Motor neuron (in vitro differentiated cells): ENCODE results near the gene RIMS4. TPM values are rescaled to one million over a fixed set of nuclear protein-coding genes. Genes with fewer than 3 reads are reported as not detected.

ENCODE experiments used
- ATAC-seq, 8 experiments: fragments of 200-7000 bp; cut with Tn5 transposase; replicated peaks in 6 of 8; 2 replicates each; pipeline ENCODE4 v1.8.0; 2021; ENCODE audit warnings: mild to moderate bottlenecking in 8 of 8, moderate library complexity in 8 of 8
- H3K27ac ChIP-seq, 2 donors: fragments of 250-450 bp; sonication (Bioruptor Pico); 2 replicates each; pipeline ENCODE4 v1.9.0; 2021; ENCODE audit warnings: antibody characterized with exemption in 2 of 2, mild to moderate bottlenecking in 2 of 2, moderate library complexity in 1 of 2
- H3K4me1 ChIP-seq, 2 donors: fragments of 250-450 bp; sonication (Bioruptor Pico); replicated peaks in 1 of 2; 2 replicates each; pipeline ENCODE4 v1.6.1; 2021; ENCODE audit warnings: antibody characterized with exemption in 2 of 2, mild to moderate bottlenecking in 2 of 2, moderate library complexity in 1 of 2
- H3K4me3 ChIP-seq, 5 donors: fragments of 250-450 bp; sonication (Bioruptor Pico); 2 replicates each; pipeline ENCODE4 v1.9.0; 2021; ENCODE audit warnings: antibody characterized with exemption in 5 of 5, mild to moderate bottlenecking in 5 of 5, moderate library complexity in 4 of 5
- WGBS, 10 experiments: fragments of 450-650 bp; shearing (Covaris generic); methylation state at CpG; one replicate each; pipeline ENCODE4 v1.0.0; 2022; 5-methylcytosine and 5-hydroxymethylcytosine counted together
- in situ Hi-C, 9 experiments: fragments of 400-800 bp; cut with MboI; loops; one replicate each; pipeline ENCODE4 v1.15.0; 2021; ENCODE audit warnings: low sequenced_read_pairs in 9 of 9, low pct_unique_long_range_greater_than_20kb in 2 of 9; ENCODE audit not compliant: unreplicated experiment in 9 of 9
- total RNA-seq, 8 experiments: library from RNA; unstranded; fragments of 300-600 nt; gene quantifications; 2 replicates each; pipeline versions ENCODE4 v1.2.3 to v1.2.4, GENCODE V29; 2022

Gene RIMS4
- total RNA-seq, 8 experiments from 2014 or later: 0.71 to 27.1 (median 16.0) TPM

- WGBS, 10 experiments: 28 to 100% (median 89%) methylated on average over 1 to 5 of the region's 12 CpGs; no CpG with 5 or more reads in 3 of the 10 experiments
- H3K4me3 ChIP-seq: no peak overlapping the region
- in situ Hi-C loops: no loop called here
- ATAC-seq: peak in 1 of 8 experiments; percentile 12
- peak overlapping the region in 1 of 2 donors; percentile 21 for H3K27ac ChIP-seq
- peaks cover 12 to 28% of the 10 kb centered on the region in 2 donors for H3K4me1 ChIP-seq
Observed at GRCh38 chr20:44703183-44703925, 107.0 kb downstream of the RIMS4 start.

GRCh38 chr20:44702776-44703175 is 107.6 kb downstream of the RIMS4 start:
- peak in 3 of 8 experiments; percentile 2 to 26 (median 8) for ATAC-seq
- H3K27ac ChIP-seq: peak overlapping the region in 1 of 2 donors; percentile 21
- peaks cover 12 to 28% of the 10 kb centered on the region in 2 donors for H3K4me1 ChIP-seq
- in situ Hi-C loops: no loop called here
- 5 to 83% (median 47%) methylated on average over 2 to 5 of the region's 9 CpGs; no CpG with 5 or more reads in 7 of the 10 experiments for WGBS, 10 experiments
- H3K4me3 ChIP-seq: no peak overlapping the region

GRCh38 chr20:44701858-44702256 is 108.5 kb downstream of the RIMS4 start:
- Histone ChIP-seq H3K27ac (no peak overlapping the region), H3K4me3 (no peak overlapping the region), H3K4me1 (peaks cover 11 to 26% of the 10 kb centered on the region in 2 donors)
- 6 to 100% (median 73%) methylated on average over 2 to 7 of the region's 7 CpGs; no CpG with 5 or more reads in 2 of the 10 experiments for WGBS, 10 experiments
- no peak for ATAC-seq
- in situ Hi-C loops: no loop called here

Other genes starting within 250 kb of the RIMS4 start
- 10 to 100 TPM; 16.5 to 92.6 (median 28.5) TPM for gene PKIG, start 228.0 kb downstream of the RIMS4 start, total RNA-seq
- gene ADA, start 158.8 kb downstream of the RIMS4 start, total RNA-seq: 1 to 10 TPM; 1.9 to 8.9 (median 4.7) TPM
- 10 to 100 TPM in 1 of 8 experiments, 1 to 10 TPM in 2, under 1 TPM in 5; 0.13 to 14.4 (median 0.68) TPM for gene CCN5, start 95.2 kb downstream of the RIMS4 start, total RNA-seq
- gene KCNK15, start 64.7 kb downstream of the RIMS4 start, total RNA-seq: 1 to 10 TPM in 2 of 8 experiments, under 1 TPM in 6; 0.13 to 2.2 (median 0.52) TPM
- 100 to 1,000 TPM in 5 of 8 experiments, 10 to 100 TPM in 3; 95.7 to 193 (median 114) TPM for gene YWHAB, start 75.2 kb upstream of the RIMS4 start, total RNA-seq
- gene PABPC1L, start 99.5 kb upstream of the RIMS4 start, total RNA-seq: 10 to 100 TPM in 5 of 8 experiments, 1 to 10 TPM in 3; 4.4 to 97.9 (median 12.8) TPM
- 10 to 100 TPM; 14.6 to 80.9 (median 23.6) TPM for gene TOMM34, start 149.9 kb upstream of the RIMS4 start, total RNA-seq
- 10 to 100 TPM; 12.6 to 38.0 (median 21.0) TPM for gene STK4, start 156.0 kb upstream of the RIMS4 start, total RNA-seq